Psoas muscle (tissue), 8 donors: ENCODE results near the gene ZNF23. TPM values are rescaled to one million over a fixed set of nuclear protein-coding genes. Genes with fewer than 3 reads are reported as not detected.

Experiments used
- ATAC-seq, 4 donors: fragments of 200-7000 bp; cut with Tn5 transposase; one replicate each; pipeline ENCODE4 v1.9.1; 2020; ENCODE audit warnings: moderate library complexity in 3 of 4, mild to moderate bottlenecking in 2 of 4
- DNase-seq, 2 donors: peaks; one replicate each; pipeline ENCODE4 v3.0.0-alpha.2; 2020
- H3K27ac ChIP-seq: fragments of 200-600 bp; one replicate; pipeline ENCODE4 v1.8.0; 2022
- H3K27me3 ChIP-seq, 3 donors: fragments of 200-600 bp in 1 of 3; one replicate each; pipeline versions ENCODE4 v1.6.1 to v1.8.0; 2013 to 2022; ENCODE audit warnings: low read length in 2 of 3, mild to moderate bottlenecking in 2 of 3, moderate library complexity in 1 of 3; ENCODE audit not compliant: insufficient read depth in 3 of 3
- H3K36me3 ChIP-seq, 2 donors: fragments of 200-600 bp in 1 of 2; one replicate each; pipeline versions ENCODE4 v1.6.1 to v1.8.0; 2013 to 2022; ENCODE audit warnings: low read depth in 1 of 2, mild to moderate bottlenecking in 1 of 2, moderate library complexity in 1 of 2; ENCODE audit not compliant: insufficient read depth in 1 of 2
- H3K4me1 ChIP-seq: fragments of 200-600 bp; one replicate; pipeline ENCODE4 v1.8.0; 2022
- H3K4me3 ChIP-seq: fragments of 200-600 bp; one replicate; pipeline ENCODE4 v1.8.0; 2022; ENCODE audit warnings: mild to moderate bottlenecking
- H3K9me3 ChIP-seq: fragments of 200-600 bp; one replicate; pipeline ENCODE4 v1.8.0; 2022
- CTCF ChIP-seq: fragments of 200-600 bp; IDR thresholded peaks from one replicate; pipeline ENCODE4 v1.8.0; 2022; ENCODE audit warnings: antibody characterized with exemption
- whole genome bisulfite sequencing, 3 donors: extraction: QIAGEN DNeasy Blood & Tissue Kit; methylation state at CpG; one replicate each; pipeline versions ENCODE4 v1.1.6 to v1.1.7; 2013; 5-methylcytosine and 5-hydroxymethylcytosine counted together
- intact Hi-C, 2 donors: fragments of 100-400 bp; cut with DNase I; formaldehyde crosslinking; loops; one replicate each; pipeline versions ENCODE4 v1.11.0 to v1.14.2; 2022
- polyA plus RNA-seq, 3 donors: library from polyadenylated mRNA; stranded (reverse); fragments of 200-250 nt; gene quantifications; one replicate each; pipeline ENCODE4 v1.2.3, GENCODE V29; 2013
- total RNA-seq, 4 donors: library from RNA; stranded (reverse); fragmentation: NEBNext Ultra II Directional in 2 of 4; extraction: Animal tissue kit (Norgen Biotek cat#: 25700) in 2 of 4; gene quantifications; one replicate each; pipeline versions ENCODE4 v1.2.1 to v1.2.4, GENCODE V29; 2021 to 2023
- donor health status: healthy with polysubstance abuse.
- donor health status: DM: no; HTN: no; CAD: no; lungs with moderate emphysema.
- donor health status: Bipolar disorder and iron deficiency.
- donor health status: healthy.
- donor health status: DM: yes; HTN: yes; CAD: no.
- donor health status: DM: no; HTN: no; CAD: no.
- donor health status: DM: no; HTN: no; CAD: no.
- donor health status: DM: yes; HTN: yes; CAD: no.

Gene ZNF23
- total and polyA plus RNA-seq, 7 donors, result 3.8 to 9.3 (median 5.8) TPM

DNA sequence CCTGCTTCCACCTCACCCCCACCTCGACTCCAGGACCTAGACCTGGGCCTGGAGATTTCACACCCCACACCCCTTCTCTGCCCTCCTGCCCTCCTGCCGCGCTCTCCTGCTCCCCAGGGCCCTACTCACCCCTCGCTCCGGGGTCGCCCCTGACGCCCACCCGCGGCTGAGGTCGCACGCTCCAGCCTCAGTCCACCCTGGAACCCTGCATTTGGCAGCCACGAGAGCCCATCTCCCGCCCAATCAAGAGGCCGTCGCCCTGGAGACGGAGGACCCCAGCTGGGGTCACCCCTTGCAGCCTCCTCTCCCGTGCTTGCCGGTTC, 36.3 kb downstream of the ZNF23 start:
- TF ChIP-seq CTCF, result no peak
- no peak overlapping the region for H3K27ac ChIP-seq
- no peaks in the 10 kb centered on the region for H3K4me1 ChIP-seq
- no peak overlapping the region for H3K4me3 ChIP-seq
- no peaks in the 10 kb centered on the region for H3K9me3 ChIP-seq
- intact Hi-C loops, result no loop called here
- peaks cover 0 to 32% (median 15%) of the 10 kb centered on the region in 3 donors for H3K27me3 ChIP-seq
- no peaks in the 10 kb centered on the region for H3K36me3 ChIP-seq
- ATAC-seq (no peak), DNase-seq (no peak)
- WGBS, 3 donors, result 2 to 4% (median 4%) methylated on average over 15 to 18 of the region's 18 CpGs

DNA sequence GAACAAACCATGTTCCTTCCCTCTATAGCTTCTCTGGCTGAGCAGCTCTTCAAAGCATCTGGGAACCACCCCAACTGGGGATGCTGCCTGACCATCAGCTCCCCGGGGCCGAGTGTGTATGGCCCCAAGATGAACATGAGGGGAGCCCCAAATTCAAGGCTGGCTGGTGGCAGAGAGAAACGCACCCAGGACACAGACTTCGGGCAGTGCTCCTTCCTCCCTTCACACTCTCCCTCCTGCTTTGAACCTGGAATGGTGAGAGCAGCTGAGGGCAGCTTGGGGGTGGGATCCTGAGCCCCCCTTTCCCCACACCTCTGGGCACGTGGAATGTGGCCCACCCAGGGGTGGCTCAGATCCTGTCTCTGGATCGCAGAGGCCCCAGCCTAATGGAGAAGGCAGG, 37.4 kb downstream of the ZNF23 start:
- H3K27ac ChIP-seq, result no peak overlapping the region
- TF ChIP-seq CTCF, result no peak
- H3K27me3 ChIP-seq, result peaks cover 0 to 32% (median 15%) of the 10 kb centered on the region in 3 donors
- H3K4me3 ChIP-seq, result no peak overlapping the region
- 61 to 69% (median 68%) methylated on average over 6 of the region's 6 CpGs for WGBS, 3 donors
- intact Hi-C loops, result no loop called here
- DNase-seq, result no peak
- no peaks in the 10 kb centered on the region for H3K9me3 ChIP-seq
- no peak for ATAC-seq
- no peaks in the 10 kb centered on the region for H3K36me3 ChIP-seq
- no peaks in the 10 kb centered on the region for H3K4me1 ChIP-seq

DNA sequence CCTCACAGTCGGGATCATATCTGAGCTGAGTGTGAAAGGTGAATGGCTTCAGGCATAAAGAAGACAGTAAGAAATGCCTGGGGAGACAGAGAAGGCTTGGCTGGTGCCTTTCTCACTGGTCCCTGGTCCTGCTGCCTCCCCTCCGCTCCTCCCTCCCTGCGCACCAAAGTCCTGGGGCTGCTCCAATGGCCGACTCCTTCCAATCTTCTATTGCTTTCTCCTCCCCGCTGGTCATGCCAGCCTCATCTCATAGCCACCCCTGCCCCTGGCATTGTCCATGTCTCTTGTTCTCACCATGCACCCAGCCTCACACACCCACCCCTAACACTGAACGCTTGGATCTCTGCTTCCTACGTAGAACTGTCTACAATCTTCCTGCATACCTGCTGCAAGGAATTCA, 38.2 kb downstream of the ZNF23 start:
- Histone ChIP-seq H3K27me3 (peaks cover 0 to 32% (median 15%) of the 10 kb centered on the region in 3 donors), H3K4me3 (no peak overlapping the region), H3K27ac (no peak overlapping the region), H3K4me1 (no peaks in the 10 kb centered on the region), H3K36me3 (no peaks in the 10 kb centered on the region), H3K9me3 (no peaks in the 10 kb centered on the region)
- no peak for DNase-seq
- TF ChIP-seq CTCF, result no peak
- WGBS, 3 donors, result 79 to 85% (median 84%) methylated on average over 7 of the region's 7 CpGs
- intact Hi-C loops, result no loop called here
- ATAC-seq, result no peak

- DNase-seq (no peak), ATAC-seq (no peak)
- Histone ChIP-seq H3K27me3 (peaks cover 0 to 28% (median 15%) of the 10 kb centered on the region in 3 donors), H3K36me3 (no peaks in the 10 kb centered on the region), H3K27ac (no peak overlapping the region), H3K4me3 (no peak overlapping the region), H3K4me1 (no peaks in the 10 kb centered on the region), H3K9me3 (no peaks in the 10 kb centered on the region)
- WGBS, 3 donors, result 68 to 76% (median 73%) methylated on average over 2 of the region's 2 CpGs
- no peak for TF ChIP-seq CTCF
- intact Hi-C loops, result no loop called here
Observed at GRCh38 chr16:71423016-71423415, 39.0 kb downstream of the ZNF23 start.

DNA sequence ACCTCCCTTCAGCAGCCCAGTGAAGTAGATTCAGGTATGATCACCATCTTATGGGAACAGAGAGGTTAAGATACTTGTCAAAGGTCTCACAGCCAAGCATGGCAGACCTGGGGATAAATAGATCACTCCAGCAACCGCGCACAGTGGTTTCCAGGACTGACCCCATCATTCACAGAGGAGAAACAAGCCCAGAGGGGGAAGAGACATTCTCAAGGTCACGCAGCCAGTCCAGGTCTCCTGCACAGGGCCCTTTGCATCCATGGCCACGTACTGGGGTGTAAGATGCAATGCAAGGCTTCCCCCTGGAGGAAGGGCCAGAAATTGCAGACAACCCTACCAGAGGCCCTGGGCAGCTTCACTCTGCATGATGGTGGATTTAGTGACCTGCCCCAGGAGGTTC, 40.1 kb downstream of the ZNF23 start:
- Histone ChIP-seq H3K9me3 (no peaks in the 10 kb centered on the region), H3K4me3 (no peak overlapping the region), H3K36me3 (no peaks in the 10 kb centered on the region), H3K4me1 (no peaks in the 10 kb centered on the region), H3K27ac (no peak overlapping the region), H3K27me3 (peaks cover 0 to 24% (median 16%) of the 10 kb centered on the region in 3 donors)
- no peak for DNase-seq
- 56 to 69% (median 58%) methylated on average over 4 of the region's 4 CpGs for WGBS, 3 donors
- intact Hi-C loops, result no loop called here
- no peak for ATAC-seq
- TF ChIP-seq CTCF, result no peak
